ENCODE results near the gene SMIM10L2A. TPM values are rescaled to one million over a fixed set of nuclear protein-coding genes. Genes with fewer than 3 reads are reported as not detected.

SMIM10L2A gene
- total and polyA plus RNA-seq, 2 of the 8 experiments (the other 6 are each of a cell fraction or from before 2014, with no cell fraction given) = 5.0 to 7.5 TPM

DNA sequence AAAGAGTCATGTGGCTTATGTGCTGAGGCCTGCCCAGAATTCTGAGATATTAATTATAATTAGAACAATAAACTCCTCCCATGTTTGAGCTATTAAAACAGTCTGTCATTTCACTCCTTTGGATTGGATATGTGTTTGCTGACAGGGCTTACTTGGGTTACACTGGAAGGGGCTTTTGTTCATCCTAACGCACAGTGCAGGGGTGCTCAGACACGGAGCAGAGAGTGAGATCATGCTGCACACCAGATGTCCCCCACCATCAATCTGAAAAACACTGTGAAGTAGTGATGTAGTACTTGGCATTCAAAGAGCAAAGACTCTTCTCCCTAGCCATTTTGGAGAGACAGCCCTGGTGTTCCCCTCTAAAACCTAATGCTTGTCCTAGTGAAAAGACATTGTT is 24.1 kb upstream of the SMIM10L2A start:
- Histone ChIP-seq H3K4me3 (ENCODE audit: extremely low read depth in 1 of 4, insufficient read depth in 2 of 4, low read depth in 3 of 4, low read length in 4 of 4) (no peak overlapping the region), H3K27ac (ENCODE audit: low read depth, low read length) (no peak overlapping the region), H3K4me2 (ENCODE audit: insufficient read depth in 1 of 2, low read depth in 2 of 2, low read length in 2 of 2) (no peak overlapping the region), H2BK15ac (ENCODE audit: low read length) (no peak overlapping the region), H3K79me2 (ENCODE audit: control insufficient read depth in 1 of 2, insufficient read depth in 2 of 2, low read length in 2 of 2) (no peaks in the 10 kb centered on the region), H3K9me3 (ENCODE audit: insufficient read depth in 2 of 2, low read depth in 1 of 2, low read length in 1 of 2) (no peaks in the 10 kb centered on the region), H4K5ac (ENCODE audit: insufficient read length, low read depth, low read length) (no peak overlapping the region), H3K4ac (replicated peaks; ENCODE audit: insufficient read length, low read depth, low read length) (no peak overlapping the region), H3K27me3 (replicated peaks in 1 of 4; ENCODE audit: control insufficient read depth in 3 of 4, extremely low read depth in 1 of 4, insufficient read depth in 3 of 4, low read length in 3 of 4) (no peaks in the 10 kb centered on the region), H3K79me1 (ENCODE audit: low read depth, low read length) (no peaks in the 10 kb centered on the region), H2BK12ac (ENCODE audit: low read depth, low read length) (no peak overlapping the region), H2AFZ (ENCODE audit: low read length) (no peak overlapping the region), H3K36me3 (ENCODE audit: control insufficient read depth in 2 of 4, insufficient read depth in 4 of 4, low read length in 3 of 4) (no peaks in the 10 kb centered on the region), H3K9ac (replicated peaks in 1 of 4; ENCODE audit: extremely low read depth in 1 of 4, low read depth in 3 of 4, low read length in 3 of 4) (no peak overlapping the region), H3K23ac (ENCODE audit: insufficient read length) (no peak overlapping the region), H4K8ac (ENCODE audit: extremely low read depth, insufficient read depth, low read length) (no peak overlapping the region), H4K20me1 (replicated peaks in 1 of 2; ENCODE audit: control insufficient read depth in 1 of 2, insufficient read depth in 2 of 2, low read length in 2 of 2) (no peaks in the 10 kb centered on the region), H3K23me2 (ENCODE audit: low read depth, low read length) (no peaks in the 10 kb centered on the region), H2BK120ac (replicated peaks; ENCODE audit: low read depth, low read length) (no peak overlapping the region), H3K14ac (ENCODE audit: insufficient read length) (no peak overlapping the region), H2BK20ac (ENCODE audit: low read length) (no peak overlapping the region), H3K18ac (ENCODE audit: extremely low read depth, low read length) (no peak overlapping the region), H2AK5ac (ENCODE audit: low read depth, low read length) (no peak overlapping the region), H2BK5ac (ENCODE audit: low read depth, low read length) (no peak overlapping the region), H3K4me1 (replicated peaks in 1 of 4; ENCODE audit: control insufficient read depth in 3 of 4, insufficient read depth in 4 of 4, low read length in 3 of 4) (0 out of 7 replicates have a peak, but pooled peaks cover 0 to 2% (median 0%) of the 10 kb centered on the region in 4 experiments), H3K56ac (replicated peaks; ENCODE audit: insufficient read length, low read depth, low read length) (no peak overlapping the region), H4K91ac (replicated peaks; ENCODE audit: insufficient read length, low read length) (no peak overlapping the region)
- DNase-seq (ENCODE audit: low read depth in 1 of 2, low spot score in 2 of 2) (no peak), FAIRE-seq (no peak)
- CTCF ChIA-PET (ENCODE audit: partially characterized antibody) = interaction anchor here (0.9 kb wide), 1 partner anchor 83 kb away, joined by 3 read pairs; no protein-coding TSS in a partner anchor
- POLR2A ChIA-PET (ENCODE audit: partially characterized antibody) = no interaction called here
- WGBS, 2 experiments (ENCODE audit: extremely low coverage in 1 of 2, insufficient coverage in 1 of 2, insufficient read length in 1 of 2, insufficient replicate concordance in 2 of 2, low coverage in 1 of 2, low lambda C conversion rate in 2 of 2, missing lambda C conversion rate in 1 of 2) = 100% methylated on average over 2 of the region's 2 CpGs; no CpG with 5 or more reads in 1 of the 2 experiments
- TF ChIP-seq TEAD4 (IDR thresholded peaks at IDR 0.05; ENCODE audit: low read depth, low read length) (no peak), SRF (IDR thresholded peaks at IDR 0.05; ENCODE audit: low read depth, low read length) (no peak), RNF2 (IDR thresholded peaks at IDR 0.05; ENCODE audit: borderline replicate concordance, low read depth, low read length, missing control alignments, poor library complexity, severe bottlenecking) (no peak), SUZ12 (IDR thresholded peaks at IDR 0.05; ENCODE audit: low read length) (no peak)
- TF ChIP-seq, protein P1, sequence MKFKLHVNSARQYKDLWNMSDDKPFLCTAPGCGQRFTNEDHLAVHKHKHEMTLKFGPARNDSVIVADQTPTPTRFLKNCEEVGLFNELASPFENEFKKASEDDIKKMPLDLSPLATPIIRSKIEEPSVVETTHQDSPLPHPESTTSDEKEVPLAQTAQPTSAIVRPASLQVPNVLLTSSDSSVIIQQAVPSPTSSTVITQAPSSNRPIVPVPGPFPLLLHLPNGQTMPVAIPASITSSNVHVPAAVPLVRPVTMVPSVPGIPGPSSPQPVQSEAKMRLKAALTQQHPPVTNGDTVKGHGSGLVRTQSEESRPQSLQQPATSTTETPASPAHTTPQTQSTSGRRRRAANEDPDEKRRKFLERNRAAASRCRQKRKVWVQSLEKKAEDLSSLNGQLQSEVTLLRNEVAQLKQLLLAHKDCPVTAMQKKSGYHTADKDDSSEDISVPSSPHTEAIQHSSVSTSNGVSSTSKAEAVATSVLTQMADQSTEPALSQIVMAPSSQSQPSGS (IDR thresholded peaks at IDR 0.05; ENCODE audit: low read length) = no peak
